Uterus (tissue), 4 donors: ENCODE measurements around the gene NCOR2. TPM values are rescaled to one million over a fixed set of nuclear protein-coding genes. Genes with fewer than 3 reads are reported as not detected.

Experiments
- DNase-seq, 2 donors: peaks; one replicate each; pipeline ENCODE4 v3.0.0-alpha.2; 2019 to 2020
- H3K27ac ChIP-seq, 2 donors: fragments of 200-600 bp; sonication (generic); 1 replicate in 1 of 2; 2 replicates in 1 of 2; pipeline ENCODE4 v1.5.1; 2016 to 2018
- H3K27me3 ChIP-seq, 2 donors: fragments of 200-600 bp; sonication (generic); one replicate each; pipeline ENCODE4 v1.5.1; 2018 to 2019; ENCODE audit warnings: control low read depth in 1 of 2
- H3K36me3 ChIP-seq, 2 donors: fragments of 200-600 bp; sonication (generic); one replicate each; pipeline ENCODE4 v1.5.1; 2019; ENCODE audit warnings: control low read depth in 1 of 2
- H3K4me1 ChIP-seq, 2 donors: fragments of 200-600 bp; sonication (generic); one replicate each; pipeline ENCODE4 v1.5.1; 2018 to 2019; ENCODE audit warnings: control low read depth in 1 of 2
- H3K4me3 ChIP-seq, 2 donors: fragments of 200-600 bp; sonication (generic); 1 replicate in 1 of 2; 2 replicates in 1 of 2; pipeline ENCODE4 v1.5.1; 2018 to 2019; ENCODE audit warnings: mild to moderate bottlenecking in 1 of 2
- H3K9me3 ChIP-seq, 2 donors: fragments of 200-600 bp; sonication (generic); one replicate each; pipeline ENCODE4 v1.5.1; 2019; ENCODE audit warnings: control low read depth in 1 of 2
- POLR2A ChIP-seq, 2 donors: fragments of 450-650 bp; IDR thresholded peaks; one replicate each; pipeline ENCODE4 v1.6.1; 2016; ENCODE audit warnings: antibody characterized with exemption in 2 of 2, mild to moderate bottlenecking in 1 of 2, moderate library complexity in 1 of 2
- intact Hi-C: fragments of 100-400 bp; cut with DNase I; formaldehyde crosslinking; loops from one replicate; pipeline ENCODE4 v1.15.1; 2023; ENCODE audit warnings: low total_unique reads
- total RNA-seq, 4 donors: library from RNA; depleted of rRNA in 3 of 4; stranded (reverse); fragments of >200 nt in 3 of 4; gene quantifications; one replicate each; pipeline versions ENCODE4 v1.1.0 to v1.2.4, GENCODE V29; 2014 to 2023
- TF ChIP-seq, protein P1 (sequence below), 4 experiments: fragments of 200-600 bp in 2 of 4; fragments of 450-650 bp in 2 of 4; sonication (generic) in 2 of 4; IDR thresholded peaks; one replicate each; pipeline ENCODE4 v1.5.1; 2016 to 2019; ENCODE audit warnings: antibody characterized with exemption in 4 of 4, mild to moderate bottlenecking in 2 of 4, moderate library complexity in 1 of 4
- donor health status: DM: yes; HTN: yes; CAD: no.

NCOR2 gene
- total RNA-seq, 4 donors from 2014 or later = 65.1 to 436 (median 102) TPM

DNA sequence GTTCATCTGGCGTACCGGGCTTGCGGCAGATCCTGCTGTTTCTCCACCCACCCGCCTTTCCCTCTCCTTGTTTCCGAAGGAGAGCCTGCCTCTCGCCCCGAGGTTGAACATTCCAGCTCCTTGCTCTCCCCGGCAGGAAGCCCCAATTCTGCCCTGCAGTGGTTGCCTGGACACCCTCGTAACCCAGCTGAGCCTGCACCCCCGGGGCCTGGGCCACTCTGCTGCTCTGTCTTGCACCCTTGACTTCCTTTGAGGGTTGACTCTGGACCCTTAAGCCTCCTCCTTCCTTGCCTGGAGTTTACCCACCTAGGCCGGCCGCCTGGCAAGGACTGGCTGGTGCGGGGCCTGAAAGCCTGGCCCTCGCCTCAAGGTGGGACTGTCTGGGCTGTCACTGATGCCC, 25.8 kb upstream of the NCOR2 start:
- intact Hi-C loops = no loop called here

DNA sequence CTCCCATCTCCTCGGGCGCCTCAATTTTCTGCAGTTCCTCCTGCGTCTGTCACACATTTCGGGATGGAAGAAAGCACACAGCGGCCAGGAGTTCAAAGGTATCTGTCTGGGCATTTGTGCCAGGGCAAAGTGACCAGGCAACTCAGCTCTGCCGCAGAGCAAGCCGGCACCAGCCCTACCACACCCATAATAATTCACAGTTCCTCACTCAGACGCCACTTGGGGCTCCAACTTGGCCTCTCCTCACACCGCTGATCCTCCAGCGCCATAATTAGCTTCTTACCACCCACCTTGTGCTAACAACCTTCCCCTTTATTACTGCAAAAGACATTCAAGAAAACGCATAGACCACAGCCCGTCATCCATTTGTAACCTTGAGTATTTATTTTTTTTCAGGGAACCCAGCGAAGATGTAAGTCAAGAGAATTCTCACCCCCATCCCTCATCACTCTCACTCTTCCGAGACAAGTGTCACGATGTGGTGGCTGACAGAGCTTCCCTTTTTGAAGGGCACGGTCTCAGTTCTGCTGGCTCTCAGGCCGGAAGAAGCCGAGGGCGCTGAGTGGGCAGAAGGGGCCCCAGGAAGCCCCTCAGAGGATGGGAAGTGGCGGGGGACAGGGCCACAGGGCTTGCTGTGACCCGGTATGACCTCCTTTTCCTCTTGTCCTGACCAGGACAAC, 25.2 kb upstream of the NCOR2 start:
- H3K27me3 ChIP-seq = no peaks in the 10 kb centered on the region
- H3K4me1 ChIP-seq = no peaks in the 10 kb centered on the region
- no peaks in the 10 kb centered on the region for H3K9me3 ChIP-seq
- no peak overlapping the region for H3K27ac ChIP-seq
- no peak for DNase-seq
- H3K36me3 ChIP-seq = no peaks in the 10 kb centered on the region
- TF ChIP-seq POLR2A (IDR thresholded peaks at IDR 0.05) = no peak
- TF ChIP-seq, protein P1, sequence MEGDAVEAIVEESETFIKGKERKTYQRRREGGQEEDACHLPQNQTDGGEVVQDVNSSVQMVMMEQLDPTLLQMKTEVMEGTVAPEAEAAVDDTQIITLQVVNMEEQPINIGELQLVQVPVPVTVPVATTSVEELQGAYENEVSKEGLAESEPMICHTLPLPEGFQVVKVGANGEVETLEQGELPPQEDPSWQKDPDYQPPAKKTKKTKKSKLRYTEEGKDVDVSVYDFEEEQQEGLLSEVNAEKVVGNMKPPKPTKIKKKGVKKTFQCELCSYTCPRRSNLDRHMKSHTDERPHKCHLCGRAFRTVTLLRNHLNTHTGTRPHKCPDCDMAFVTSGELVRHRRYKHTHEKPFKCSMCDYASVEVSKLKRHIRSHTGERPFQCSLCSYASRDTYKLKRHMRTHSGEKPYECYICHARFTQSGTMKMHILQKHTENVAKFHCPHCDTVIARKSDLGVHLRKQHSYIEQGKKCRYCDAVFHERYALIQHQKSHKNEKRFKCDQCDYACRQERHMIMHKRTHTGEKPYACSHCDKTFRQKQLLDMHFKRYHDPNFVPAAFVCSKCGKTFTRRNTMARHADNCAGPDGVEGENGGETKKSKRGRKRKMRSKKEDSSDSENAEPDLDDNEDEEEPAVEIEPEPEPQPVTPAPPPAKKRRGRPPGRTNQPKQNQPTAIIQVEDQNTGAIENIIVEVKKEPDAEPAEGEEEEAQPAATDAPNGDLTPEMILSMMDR (IDR thresholded peaks at IDR 0.05) = no peak
- no peak overlapping the region for H3K4me3 ChIP-seq
- intact Hi-C loops = no loop called here

More for the DNA sequence above, 25.8 kb upstream of the NCOR2 start:
- DNase-seq = no peak
- H3K4me1 ChIP-seq = no peaks in the 10 kb centered on the region
- H3K27ac ChIP-seq = no peak overlapping the region
- no peaks in the 10 kb centered on the region for H3K27me3 ChIP-seq
- no peaks in the 10 kb centered on the region for H3K9me3 ChIP-seq
- TF ChIP-seq POLR2A (IDR thresholded peaks at IDR 0.05) = no peak
- TF ChIP-seq, protein P1 (IDR thresholded peaks at IDR 0.05) = no peak
- H3K36me3 ChIP-seq = no peaks in the 10 kb centered on the region
- no peak overlapping the region for H3K4me3 ChIP-seq

DNA sequence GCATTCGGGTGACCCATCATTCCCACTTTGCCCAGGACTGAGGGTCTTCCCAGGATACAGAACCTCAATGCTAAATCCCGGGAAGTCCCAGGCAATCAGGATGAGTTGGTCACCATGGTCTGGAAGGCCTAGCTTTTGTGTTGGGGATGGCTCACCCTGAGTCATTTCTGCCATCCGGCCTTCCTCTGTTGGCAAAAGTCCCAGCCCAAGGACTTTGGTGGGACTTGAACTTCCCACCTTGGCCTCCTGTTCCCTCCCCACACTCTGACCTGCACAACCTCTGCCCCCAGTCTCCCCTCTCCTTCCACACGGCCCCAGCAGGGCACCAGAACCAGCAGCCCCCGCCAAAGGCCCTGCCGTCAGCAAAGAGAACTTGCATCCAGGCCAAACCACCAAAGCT, 24.6 kb upstream of the NCOR2 start:
- H3K4me3 ChIP-seq = no peak overlapping the region
- TF ChIP-seq, protein P1 (IDR thresholded peaks at IDR 0.05) = no peak
- no peak for TF ChIP-seq POLR2A (IDR thresholded peaks at IDR 0.05)
- DNase-seq = no peak
- H3K4me1 ChIP-seq = no peaks in the 10 kb centered on the region
- H3K27me3 ChIP-seq = no peaks in the 10 kb centered on the region
- H3K27ac ChIP-seq = no peak overlapping the region
- H3K9me3 ChIP-seq = no peaks in the 10 kb centered on the region
- intact Hi-C loops = no loop called here
- H3K36me3 ChIP-seq = no peaks in the 10 kb centered on the region

DNA sequence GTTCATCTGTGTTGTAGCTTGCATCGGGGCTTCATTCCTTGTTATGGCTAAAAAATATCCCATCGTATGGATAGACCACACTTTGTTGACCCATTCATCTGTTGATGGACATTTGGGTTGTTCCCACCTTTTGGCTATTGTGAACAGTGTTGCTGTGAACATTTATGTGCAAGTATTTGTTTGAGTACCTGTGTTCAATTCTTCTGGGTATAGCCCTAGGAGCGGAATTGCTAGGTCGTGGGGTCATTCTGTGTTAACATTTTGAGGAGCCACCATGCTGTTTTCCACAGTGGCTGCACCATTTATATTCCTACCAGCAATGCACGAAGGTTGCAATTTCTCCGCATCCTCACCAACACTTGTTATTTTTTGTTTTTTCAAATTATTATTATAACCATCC, 23.0 kb upstream of the NCOR2 start:
- no peaks in the 10 kb centered on the region for H3K36me3 ChIP-seq
- no peaks in the 10 kb centered on the region for H3K9me3 ChIP-seq
- intact Hi-C loops = no loop called here
- H3K27me3 ChIP-seq = no peaks in the 10 kb centered on the region
- TF ChIP-seq POLR2A (IDR thresholded peaks at IDR 0.05) = no peak
- TF ChIP-seq, protein P1 (IDR thresholded peaks at IDR 0.05) = no peak
- no peak for DNase-seq
- H3K27ac ChIP-seq = no peak overlapping the region
- H3K4me1 ChIP-seq = no peaks in the 10 kb centered on the region
- H3K4me3 ChIP-seq = no peak overlapping the region

DNA sequence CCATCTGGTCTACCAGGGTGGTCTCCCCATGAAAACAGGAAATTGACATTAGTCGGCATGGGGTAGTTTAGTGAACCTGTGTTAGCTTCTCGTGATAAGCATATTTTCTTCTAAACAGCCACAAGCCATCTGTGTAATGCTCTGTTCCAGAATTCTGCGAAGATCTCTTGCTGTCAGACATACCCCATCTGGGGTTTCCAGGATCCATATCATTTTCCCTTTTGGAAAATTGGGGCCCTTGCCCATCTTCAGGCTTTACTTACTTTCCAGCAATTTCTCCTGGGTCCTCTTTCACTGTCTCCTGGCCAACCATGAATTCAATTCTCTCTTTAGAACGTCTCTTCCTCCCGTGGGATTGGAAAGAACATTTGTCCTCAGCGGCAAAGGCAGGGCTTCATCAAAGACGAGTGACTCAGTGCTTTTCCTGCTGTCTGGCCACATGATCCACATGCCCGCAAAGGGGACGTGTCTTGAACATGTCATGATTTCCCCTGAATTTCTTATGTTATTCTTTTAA, 21.4 kb upstream of the NCOR2 start:
- Histone ChIP-seq H3K9me3 (no peaks in the 10 kb centered on the region), H3K4me1 (no peaks in the 10 kb centered on the region), H3K27me3 (no peaks in the 10 kb centered on the region), H3K4me3 (no peak overlapping the region), H3K27ac (peak overlapping the region; percentile 52 to 61), H3K36me3 (no peaks in the 10 kb centered on the region)
- intact Hi-C loops = no loop called here
- peak in 1 of 2 donors; percentile 56 for DNase-seq
- TF ChIP-seq POLR2A (IDR thresholded peaks at IDR 0.05) = no peak
- TF ChIP-seq, protein P1 (IDR thresholded peaks at IDR 0.05) = no peak
